ENCODE results near the gene GHRH.

The GHRH gene

GRCh38 chr20:37293301-37293943, 31.8 kb upstream of the GHRH start:
- DNase-seq (ENCODE audit: low read depth): no peak
- no peak for TF ChIP-seq CTCF (conservative IDR thresholded peaks at IDR 0.05; ENCODE audit: low read depth, low read length)
- no peak overlapping the region for H3K4me3 ChIP-seq (ENCODE audit: low read length)

GRCh38 chr20:37291724-37292126, 30.1 kb upstream of the GHRH start:
- H3K4me3 ChIP-seq (ENCODE audit: low read length): no peak overlapping the region
- DNase-seq (ENCODE audit: low read depth): no peak
- TF ChIP-seq CTCF (conservative IDR thresholded peaks at IDR 0.05; ENCODE audit: low read depth, low read length): no peak

GRCh38 chr20:37290158-37290810, 28.7 kb upstream of the GHRH start:
- no peak for TF ChIP-seq CTCF (conservative IDR thresholded peaks at IDR 0.05; ENCODE audit: low read depth, low read length)
- peak overlapping the region; percentile 93 for H3K4me3 ChIP-seq (ENCODE audit: low read length)
- DNase-seq (ENCODE audit: low read depth): no peak

- no peak overlapping the region for H3K4me3 ChIP-seq (ENCODE audit: low read length)
- TF ChIP-seq CTCF (conservative IDR thresholded peaks at IDR 0.05; ENCODE audit: low read depth, low read length): no peak
- no peak for DNase-seq (ENCODE audit: low read depth)
These were observed 26.5 kb upstream of the GHRH start for GRCh38 chr20:37288091-37288490.

- no peak for DNase-seq (ENCODE audit: low read depth)
- TF ChIP-seq CTCF (conservative IDR thresholded peaks at IDR 0.05; ENCODE audit: low read depth, low read length): no peak
- no peak overlapping the region for H3K4me3 ChIP-seq (ENCODE audit: low read length)
These were observed 24.2 kb upstream of the GHRH start for GRCh38 chr20:37285664-37286374.

GRCh38 chr20:37284691-37285161, 23.1 kb upstream of the GHRH start:
- no peak overlapping the region for H3K4me3 ChIP-seq (ENCODE audit: low read length)
- TF ChIP-seq CTCF (conservative IDR thresholded peaks at IDR 0.05; ENCODE audit: low read depth, low read length): no peak
- DNase-seq (ENCODE audit: low read depth): no peak

Data from retinal pigment epithelial cell (primary cell).